Stimulated activated CD8-positive, alpha-beta memory T cell treated with anti-CD3 and anti-CD28 coated beads, Interleukin-2, amount 100 ng/mL, for 1 hour (primary cell): ENCODE results near the gene CHST10.
"Not testable (repeated sequence)": the region's sequence is repeated elsewhere in the genome, so short reads cannot be mapped to it uniquely, and the experiment has no call there.

Experiments used
- DNase-seq, 2 donors: peaks; one replicate each; pipeline ENCODE4 v3.0.0-alpha.2; 2020; ENCODE audit warnings: low read depth in 2 of 2

The CHST10 gene

DNA sequence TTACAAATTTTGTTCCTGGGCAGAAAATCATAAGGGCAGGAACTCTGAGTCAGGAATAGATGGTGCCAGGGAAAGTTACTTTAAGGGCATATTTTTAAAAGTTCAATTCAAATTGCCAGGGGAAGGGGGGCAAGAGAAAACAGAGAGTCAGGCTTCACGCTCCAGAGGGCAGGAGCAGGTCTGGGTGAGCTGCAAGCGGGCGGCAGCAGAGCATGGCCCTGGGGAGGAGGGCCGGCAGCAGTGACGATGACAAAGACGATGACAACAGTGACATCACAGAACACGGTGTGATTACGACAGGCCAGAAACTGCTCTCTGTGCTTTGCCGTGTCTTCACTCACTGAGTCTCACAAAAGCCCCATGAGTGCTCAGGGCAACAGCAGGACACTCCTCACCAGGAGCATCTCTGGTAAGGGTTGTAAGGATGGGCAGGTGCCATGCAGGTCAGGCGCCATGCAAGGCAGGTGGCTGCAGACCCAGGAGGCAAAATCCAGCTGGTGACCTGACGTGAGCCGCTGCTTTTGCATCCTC is 23.3 kb downstream of the CHST10 start:
- no peak for DNase-seq

GRCh38 chr2:100393362-100393761 is 24.1 kb downstream of the CHST10 start:
- no peak for DNase-seq

- no peak for DNase-seq
These were observed 24.8 kb downstream of the CHST10 start for GRCh38 chr2:100392715-100393114.

- no peak for DNase-seq
These were observed 25.5 kb downstream of the CHST10 start for GRCh38 chr2:100391735-100392515.

GRCh38 chr2:100390001-100390940 is 27.2 kb downstream of the CHST10 start:
- no peak for DNase-seq

DNA sequence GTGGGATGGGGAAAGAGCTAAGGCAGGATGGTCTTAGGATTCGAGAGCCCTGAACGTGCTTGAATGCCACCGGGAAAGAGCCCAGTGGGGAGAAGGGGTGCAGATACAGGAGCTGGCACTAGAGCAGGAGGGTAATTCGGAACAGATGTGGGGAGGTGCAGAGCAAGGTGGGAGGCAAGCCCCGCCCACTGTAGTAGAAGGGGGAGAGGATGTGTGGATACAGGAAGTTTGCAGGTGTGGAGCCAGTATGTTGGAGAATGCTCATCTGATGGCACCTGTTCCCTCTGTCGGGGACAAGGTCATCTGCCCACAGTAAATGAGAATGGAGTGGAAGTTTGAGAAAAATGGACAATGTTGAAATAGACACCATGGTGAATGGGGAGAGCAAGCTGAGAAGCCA is 28.8 kb downstream of the CHST10 start:
- no peak for DNase-seq

GRCh38 chr2:100383954-100384353 is 33.5 kb downstream of the CHST10 start:
- no peak for DNase-seq

- DNase-seq: no peak
These were observed 34.2 kb downstream of the CHST10 start for GRCh38 chr2:100383306-100383705.

DNA sequence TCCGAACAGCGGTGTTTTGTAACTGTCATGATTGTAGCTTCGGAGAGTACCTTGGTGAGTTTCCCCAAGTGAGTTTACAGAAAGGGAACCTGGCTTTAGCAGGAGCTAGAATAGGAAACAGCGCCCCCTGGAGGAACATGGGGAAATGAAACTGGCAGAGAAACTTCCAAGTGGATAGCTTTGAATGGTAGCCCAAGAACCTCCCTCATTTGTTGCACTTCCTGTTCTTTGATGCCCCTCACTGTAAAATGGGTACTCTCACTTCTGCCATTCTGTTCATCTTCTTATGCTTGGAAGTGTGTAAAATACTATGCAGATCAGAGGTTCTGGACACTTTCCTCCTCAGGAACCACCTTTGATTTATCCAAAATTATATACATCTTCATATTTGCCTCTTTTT is 36.2 kb downstream of the CHST10 start:
- DNase-seq: peak; percentile 43 to 58

GRCh38 chr2:100380681-100381080 is 36.8 kb downstream of the CHST10 start:
- DNase-seq: no peak

GRCh38 chr2:100376836-100377235 is 40.6 kb downstream of the CHST10 start:
- DNase-seq: no peak

DNA sequence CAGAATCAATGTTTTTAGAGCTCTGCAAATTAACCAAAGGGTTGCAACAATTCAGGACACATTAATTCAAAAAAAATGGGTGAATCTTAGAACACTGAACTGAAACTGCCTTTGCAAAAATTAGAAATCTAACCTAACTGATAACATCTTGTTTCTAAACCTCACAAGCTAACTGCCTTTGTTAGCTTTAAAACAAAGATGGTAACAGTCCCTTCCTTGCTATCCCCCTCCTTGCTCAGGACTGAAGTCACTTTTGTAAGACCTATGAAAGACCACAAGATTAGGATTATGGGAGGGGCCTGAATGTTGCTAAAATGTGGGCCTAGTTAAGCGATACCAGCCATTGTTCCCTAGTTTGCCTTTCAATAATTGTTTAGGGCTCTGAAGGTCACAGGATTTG is 50.3 kb downstream of the CHST10 start:
- DNase-seq: no peak

GRCh38 chr2:100365434-100365833 is 52.0 kb downstream of the CHST10 start:
- no peak for DNase-seq

GRCh38 chr2:100362269-100362668 is 55.2 kb downstream of the CHST10 start:
- not testable (repeated sequence) for DNase-seq

- no peak for DNase-seq
These were observed 57.9 kb downstream of the CHST10 start for GRCh38 chr2:100359576-100359975.

DNA sequence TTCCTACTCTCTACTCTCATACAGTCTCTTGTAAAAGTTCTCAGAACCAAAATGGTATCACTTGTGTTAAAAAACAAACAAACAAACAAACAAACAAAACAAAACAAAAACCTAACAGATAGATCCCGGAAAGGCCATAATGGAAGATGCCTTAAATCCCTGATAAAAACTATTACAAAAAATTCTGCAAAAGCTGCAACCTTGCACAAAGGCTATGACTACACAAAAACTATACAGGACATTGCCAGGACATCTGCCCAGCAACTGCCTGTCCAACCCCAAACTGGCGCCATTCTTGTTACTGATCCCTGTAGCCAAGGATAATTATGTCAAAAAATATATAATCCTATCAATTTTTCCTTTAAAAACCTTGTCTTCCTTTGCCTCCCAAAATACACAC is 58.9 kb downstream of the CHST10 start:
- no peak for DNase-seq

GRCh38 chr2:100352521-100352920 is 64.9 kb downstream of the CHST10 start:
- DNase-seq: no peak

- no peak for DNase-seq
These were observed 66.7 kb downstream of the CHST10 start for GRCh38 chr2:100350661-100351185.

DNA sequence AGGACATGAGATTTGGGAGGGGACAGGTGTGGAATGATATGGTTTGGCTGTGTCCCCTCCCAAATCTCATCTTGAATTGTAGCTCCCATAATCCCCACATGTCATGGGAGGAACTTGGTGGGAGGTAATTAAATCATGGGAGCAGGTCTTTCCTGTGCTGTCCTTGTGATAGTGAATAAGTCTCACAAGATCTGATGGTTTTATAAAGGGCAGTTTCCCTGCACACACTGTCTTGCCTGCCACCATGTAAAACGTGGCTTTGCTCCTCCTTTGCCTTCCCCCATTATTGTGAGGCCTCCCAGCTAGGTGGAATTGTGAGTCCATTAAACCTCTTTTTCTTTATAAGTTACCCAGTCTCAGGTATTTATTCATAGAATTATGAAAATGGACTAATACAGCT is 72.3 kb downstream of the CHST10 start:
- not testable (repeated sequence) for DNase-seq

DNA sequence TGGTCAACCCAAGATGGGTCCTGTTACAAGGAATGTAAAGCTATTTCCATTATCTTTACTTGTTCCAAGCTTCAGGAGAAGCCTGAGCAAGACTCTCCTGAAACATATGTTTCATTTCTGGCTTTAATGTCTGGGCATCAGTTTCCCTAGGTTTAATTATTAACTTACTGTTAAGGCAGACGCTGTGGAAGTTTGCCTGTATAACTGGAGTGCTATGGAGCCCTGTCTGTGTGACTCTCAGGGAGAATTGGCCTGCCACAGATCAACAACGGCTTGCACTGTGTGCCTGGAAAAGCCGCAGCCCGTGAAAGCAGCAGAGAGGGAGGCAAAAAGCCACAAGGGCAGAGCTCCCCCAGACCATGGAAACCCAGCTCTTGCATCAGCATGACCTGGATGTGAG is 73.0 kb downstream of the CHST10 start:
- no peak for DNase-seq

GRCh38 chr2:100342466-100342865 is 75.0 kb downstream of the CHST10 start:
- not testable (repeated sequence) for DNase-seq
